Right atrium auricular region (tissue), 2 donors: Measurements from ENCODE around the gene ESRP2. TPM values are rescaled to one million over a fixed set of nuclear protein-coding genes. Genes with fewer than 3 reads are reported as not detected.

ENCODE experiments used
- DNase-seq: peaks from one replicate; pipeline ENCODE4 v3.0.0-alpha.2; 2019; ENCODE audit warnings: low spot score
- H3K27ac ChIP-seq, 2 donors: fragments of 200-600 bp; sonication (generic); 1 replicate in 1 of 2; 2 replicates in 1 of 2; pipeline ENCODE4 v1.5.1; 2016 to 2019
- H3K27me3 ChIP-seq, 2 donors: fragments of 200-600 bp; sonication (generic); one replicate each; pipeline versions ENCODE4 v1.5.1 to v1.6.0; 2017 to 2019
- H3K36me3 ChIP-seq: fragments of 200-600 bp; sonication (generic); one replicate; pipeline ENCODE4 v1.5.1; 2016
- H3K4me1 ChIP-seq, 2 donors: fragments of 200-600 bp; sonication (generic); one replicate each; pipeline versions ENCODE4 v1.5.1 to v1.6.0; 2017 to 2019
- H3K4me3 ChIP-seq, 2 donors: fragments of 200-600 bp; sonication (generic); 1 replicate in 1 of 2; 2 replicates in 1 of 2; pipeline ENCODE4 v1.5.1; 2017 to 2019; ENCODE audit warnings: mild to moderate bottlenecking in 1 of 2, moderate library complexity in 1 of 2
- H3K9me3 ChIP-seq, 2 donors: fragments of 200-600 bp; sonication (generic); one replicate each; pipeline ENCODE4 v1.5.1; 2019
- total RNA-seq, 2 donors: library from RNA; depleted of rRNA; stranded (reverse); fragments of >200 nt; gene quantifications; one replicate each; pipeline ENCODE4 v1.1.0, GENCODE V29; 2016
- TF ChIP-seq, protein P1 (sequence below), 2 donors: fragments of 200-600 bp; sonication (generic); IDR thresholded peaks; one replicate each; pipeline ENCODE4 v1.5.1; 2019; ENCODE audit warnings: antibody characterized with exemption in 2 of 2

Gene ESRP2
- total RNA-seq, 2 donors from 2014 or later, result 0.59 to 1.2 TPM

DNA sequence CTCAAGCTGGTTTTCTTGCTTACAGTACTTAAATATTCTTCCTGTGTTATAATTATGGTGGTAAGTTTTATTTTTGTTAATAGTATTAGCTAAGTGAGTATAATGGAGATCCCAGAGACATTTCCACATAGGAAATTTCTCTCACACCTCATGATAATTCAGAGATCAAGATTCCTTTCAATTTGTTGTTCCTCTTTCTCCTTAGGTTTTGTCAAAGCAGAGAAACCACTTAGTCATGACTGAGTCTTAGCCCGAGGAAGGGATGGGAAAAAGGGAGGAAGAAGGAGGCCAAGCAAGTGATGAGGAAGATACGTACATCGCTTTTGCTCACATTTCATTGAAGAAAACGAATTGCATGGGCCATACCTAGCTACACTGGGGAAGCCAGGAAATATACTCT, 18.4 kb downstream of the ESRP2 start:
- H3K4me3 ChIP-seq, result no peak overlapping the region
- DNase-seq, result no peak
- no peaks in the 10 kb centered on the region for H3K9me3 ChIP-seq
- peaks cover 3% of the 10 kb centered on the region for H3K36me3 ChIP-seq
- H3K27me3 ChIP-seq, result no peaks in the 10 kb centered on the region
- TF ChIP-seq, protein P1, sequence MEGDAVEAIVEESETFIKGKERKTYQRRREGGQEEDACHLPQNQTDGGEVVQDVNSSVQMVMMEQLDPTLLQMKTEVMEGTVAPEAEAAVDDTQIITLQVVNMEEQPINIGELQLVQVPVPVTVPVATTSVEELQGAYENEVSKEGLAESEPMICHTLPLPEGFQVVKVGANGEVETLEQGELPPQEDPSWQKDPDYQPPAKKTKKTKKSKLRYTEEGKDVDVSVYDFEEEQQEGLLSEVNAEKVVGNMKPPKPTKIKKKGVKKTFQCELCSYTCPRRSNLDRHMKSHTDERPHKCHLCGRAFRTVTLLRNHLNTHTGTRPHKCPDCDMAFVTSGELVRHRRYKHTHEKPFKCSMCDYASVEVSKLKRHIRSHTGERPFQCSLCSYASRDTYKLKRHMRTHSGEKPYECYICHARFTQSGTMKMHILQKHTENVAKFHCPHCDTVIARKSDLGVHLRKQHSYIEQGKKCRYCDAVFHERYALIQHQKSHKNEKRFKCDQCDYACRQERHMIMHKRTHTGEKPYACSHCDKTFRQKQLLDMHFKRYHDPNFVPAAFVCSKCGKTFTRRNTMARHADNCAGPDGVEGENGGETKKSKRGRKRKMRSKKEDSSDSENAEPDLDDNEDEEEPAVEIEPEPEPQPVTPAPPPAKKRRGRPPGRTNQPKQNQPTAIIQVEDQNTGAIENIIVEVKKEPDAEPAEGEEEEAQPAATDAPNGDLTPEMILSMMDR (IDR thresholded peaks at IDR 0.05), result no peak
- H3K27ac ChIP-seq, result no peak overlapping the region
- no peaks in the 10 kb centered on the region for H3K4me1 ChIP-seq

DNA sequence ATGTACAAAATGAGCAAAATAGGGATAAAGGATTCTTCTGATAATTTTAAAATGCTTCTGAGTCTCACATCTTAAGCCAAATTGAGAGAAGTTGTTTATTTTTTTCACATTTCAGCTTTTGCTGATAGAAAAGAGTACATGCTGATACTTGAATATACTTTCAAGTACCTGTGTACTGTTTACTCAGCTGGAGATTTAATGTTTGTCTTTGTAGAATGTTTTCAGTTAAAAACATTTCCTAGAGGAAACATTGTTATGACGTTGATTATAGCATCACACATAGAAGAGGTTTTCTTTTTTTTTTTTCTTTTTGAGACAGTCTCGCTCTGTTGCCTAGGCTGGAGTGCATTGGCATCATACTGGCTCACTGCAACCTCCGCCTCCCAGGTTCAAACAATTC, 19.7 kb downstream of the ESRP2 start:
- Histone ChIP-seq H3K27me3 (no peaks in the 10 kb centered on the region), H3K4me1 (no peaks in the 10 kb centered on the region), H3K4me3 (no peak overlapping the region), H3K27ac (no peak overlapping the region), H3K9me3 (no peaks in the 10 kb centered on the region), H3K36me3 (peaks cover 3% of the 10 kb centered on the region)
- TF ChIP-seq, protein P1 (IDR thresholded peaks at IDR 0.05), result no peak
- no peak for DNase-seq

DNA sequence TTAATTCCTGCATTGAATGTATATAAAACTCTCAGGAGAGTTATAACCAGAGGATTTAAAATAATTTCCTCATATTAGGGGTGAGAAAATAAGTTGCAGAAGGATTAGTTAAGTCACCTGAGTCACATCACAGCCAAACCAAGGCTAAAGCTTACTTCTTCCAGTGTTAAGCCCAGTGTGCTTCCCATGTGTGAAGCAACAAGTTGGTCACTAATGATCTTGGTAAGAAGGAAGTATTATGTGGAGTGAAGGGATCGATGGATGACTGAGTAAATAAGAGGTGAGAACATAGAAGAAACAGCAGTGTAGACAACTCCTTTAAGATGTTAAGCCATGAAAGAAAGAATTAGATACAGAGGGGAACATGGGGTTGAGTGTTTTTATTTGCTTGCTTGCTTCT, 20.6 kb downstream of the ESRP2 start:
- TF ChIP-seq, protein P1 (IDR thresholded peaks at IDR 0.05), result no peak
- Histone ChIP-seq H3K36me3 (no peaks in the 10 kb centered on the region), H3K9me3 (no peaks in the 10 kb centered on the region), H3K4me1 (no peaks in the 10 kb centered on the region), H3K4me3 (no peak overlapping the region), H3K27ac (no peak overlapping the region), H3K27me3 (no peaks in the 10 kb centered on the region)
- DNase-seq, result no peak

DNA sequence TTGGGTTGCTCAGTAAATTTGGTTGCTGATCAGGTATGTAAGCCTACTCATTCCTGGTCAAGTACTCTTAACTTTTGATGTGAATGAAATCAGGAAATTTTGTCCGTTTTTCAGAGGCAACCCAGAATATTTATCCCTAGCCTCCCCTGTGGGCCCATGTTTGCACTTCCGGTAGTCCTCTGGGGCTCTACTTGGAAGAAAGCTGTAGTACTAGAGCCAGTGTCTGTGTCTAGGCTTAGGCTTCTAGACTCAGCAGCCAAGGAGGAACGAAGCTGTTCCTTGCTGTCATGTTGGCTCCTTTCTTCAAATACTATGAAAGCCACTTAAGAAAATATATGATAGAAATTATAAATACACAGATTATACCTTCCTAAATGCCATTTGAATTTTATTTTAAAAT, 21.2 kb downstream of the ESRP2 start:
- Histone ChIP-seq H3K27ac (no peak overlapping the region), H3K4me3 (no peak overlapping the region), H3K36me3 (no peaks in the 10 kb centered on the region), H3K4me1 (no peaks in the 10 kb centered on the region), H3K9me3 (no peaks in the 10 kb centered on the region), H3K27me3 (no peaks in the 10 kb centered on the region)
- DNase-seq, result no peak
- TF ChIP-seq, protein P1 (IDR thresholded peaks at IDR 0.05), result no peak

DNA sequence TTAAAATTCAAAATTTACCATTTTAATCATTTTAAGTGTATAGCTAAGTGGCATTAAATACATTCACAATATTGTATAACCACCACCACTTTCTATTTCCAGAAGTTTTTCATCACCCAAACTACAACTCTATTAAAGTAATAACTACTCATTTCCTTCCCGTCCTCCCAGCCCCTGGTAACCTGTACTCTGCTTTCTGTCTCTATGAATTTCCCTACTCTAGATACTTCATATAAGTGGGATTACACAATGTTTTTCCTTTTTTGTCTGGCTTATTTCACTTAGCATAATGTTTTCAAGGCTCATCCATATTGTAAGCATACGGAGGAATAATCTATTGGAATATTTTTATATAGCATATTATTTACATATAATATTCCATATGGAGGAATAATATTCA, 29.7 kb downstream of the ESRP2 start:
- no peak overlapping the region for H3K27ac ChIP-seq

DNA sequence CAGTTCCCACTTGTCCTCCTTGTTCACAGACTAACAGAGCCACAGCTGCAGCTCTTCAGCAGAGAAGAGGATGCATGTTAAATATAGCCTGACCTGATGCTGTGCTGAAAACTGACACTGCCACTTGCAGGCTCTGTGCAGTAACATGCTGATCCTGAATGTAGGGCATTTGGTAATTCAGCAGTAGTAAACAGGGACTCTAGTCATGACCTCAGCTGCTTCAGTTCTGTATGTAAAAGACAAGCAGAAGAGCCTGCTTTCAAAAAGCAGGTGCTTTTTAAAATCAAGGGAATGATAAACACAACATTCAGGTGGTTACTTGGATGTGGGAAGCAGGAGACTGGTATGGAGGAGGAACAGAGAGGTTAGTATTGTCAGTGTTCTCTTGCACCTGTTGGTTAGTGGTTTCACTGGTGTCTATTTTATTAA, 33.8 kb downstream of the ESRP2 start:
- TF ChIP-seq, protein P1 (IDR thresholded peaks at IDR 0.05), result peak in 1 of 2 donors; percentile 36
- Histone ChIP-seq H3K9me3 (no peaks in the 10 kb centered on the region), H3K4me1 (peaks cover 0 to 5% of the 10 kb centered on the region in 2 donors), H3K36me3 (no peaks in the 10 kb centered on the region), H3K4me3 (no peak overlapping the region), H3K27ac (no peak overlapping the region), H3K27me3 (no peaks in the 10 kb centered on the region)
- no peak for DNase-seq

More for the DNA sequence above, 29.7 kb downstream of the ESRP2 start:
- TF ChIP-seq, protein P1 (IDR thresholded peaks at IDR 0.05), result no peak
- no peaks in the 10 kb centered on the region for H3K27me3 ChIP-seq
- H3K9me3 ChIP-seq, result no peaks in the 10 kb centered on the region
- DNase-seq, result no peak
- H3K4me1 ChIP-seq, result peaks cover 0 to 5% of the 10 kb centered on the region in 2 donors
- no peak overlapping the region for H3K4me3 ChIP-seq
- H3K36me3 ChIP-seq, result no peaks in the 10 kb centered on the region
